ENCODE data around the gene TMPRSS11F. TPM values are rescaled to one million over a fixed set of nuclear protein-coding genes. Genes with fewer than 3 reads are reported as not detected.

The TMPRSS11F gene
- not detected for total RNA-seq

GRCh38 chr4:68129793-68130192, at the start of gene TMPRSS11F:
TMPRSS11F (minus strand) TSS chr4:68129869; CDS start chr4:68129820, 49 bp downstream.

Small RNA genes within 50 kb of the gene (small RNA-seq; reads per million reads assigned to genes)
- not detected for gene RNU6-95P

Other genes with a start within 250 kb of the TMPRSS11F start
- gene TMPRSS11D, start 245.9 kb downstream of the TMPRSS11F start, total RNA-seq, result not detected
- gene TMPRSS11A, start 166.4 kb downstream of the TMPRSS11F start, total RNA-seq, result not detected
- gene TMPRSS11B, start 115.8 kb upstream of the TMPRSS11F start, total RNA-seq, result not detected
- gene YTHDC1, start 220.2 kb upstream of the TMPRSS11F start, total RNA-seq, result 78.9 TPM

Measured in diencephalon (tissue), 1 donor.